ENCODE results near the gene EGF.
"Not testable (repeated sequence)": the region's sequence is repeated elsewhere in the genome, so short reads cannot be mapped to it uniquely, and the experiment has no call there.

Gene EGF

DNA sequence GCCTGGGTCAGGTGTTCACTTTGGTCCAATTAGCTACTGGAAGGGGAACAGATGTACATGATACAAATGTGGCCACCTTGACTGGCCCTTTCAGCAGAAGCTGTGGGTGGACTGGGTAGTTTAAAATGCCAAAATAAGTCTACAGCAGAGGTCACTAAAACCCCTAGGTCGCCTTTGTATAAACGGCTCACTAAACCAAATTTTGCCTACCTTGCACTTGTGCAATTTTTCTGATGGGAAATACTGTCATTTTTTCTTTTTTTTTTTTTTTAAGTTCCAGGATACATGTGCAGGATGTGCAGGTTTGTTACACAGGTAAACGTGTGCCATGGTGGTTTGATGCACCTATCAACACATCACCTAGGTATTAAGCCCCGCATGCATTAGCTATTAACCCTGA lies 109.8 kb downstream of the EGF start:
- DNase-seq (ENCODE audit: insufficient read length, low spot score) (no peak), FAIRE-seq (no peak)

DNA sequence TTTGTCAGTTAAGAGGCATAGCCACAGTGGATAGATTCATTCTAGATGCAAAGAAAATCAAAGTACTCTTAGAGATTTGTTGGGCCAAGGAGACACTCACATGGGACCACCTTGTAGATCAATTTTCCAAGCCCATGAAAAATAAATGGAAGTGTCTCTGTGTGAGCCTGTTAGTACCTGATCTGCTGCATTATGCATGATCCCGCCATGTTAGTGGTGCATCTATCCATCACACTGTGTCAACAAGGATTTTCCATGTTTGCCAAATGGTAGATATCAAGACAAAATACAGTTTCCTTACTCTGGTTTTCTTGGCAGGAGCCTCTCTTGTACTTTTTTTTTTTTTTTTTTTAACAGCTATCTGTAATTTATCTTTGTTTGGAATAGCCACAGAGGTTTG lies 112.4 kb downstream of the EGF start:
- no peak for FAIRE-seq
- DNase-seq (ENCODE audit: insufficient read length, low spot score) = no peak

DNA sequence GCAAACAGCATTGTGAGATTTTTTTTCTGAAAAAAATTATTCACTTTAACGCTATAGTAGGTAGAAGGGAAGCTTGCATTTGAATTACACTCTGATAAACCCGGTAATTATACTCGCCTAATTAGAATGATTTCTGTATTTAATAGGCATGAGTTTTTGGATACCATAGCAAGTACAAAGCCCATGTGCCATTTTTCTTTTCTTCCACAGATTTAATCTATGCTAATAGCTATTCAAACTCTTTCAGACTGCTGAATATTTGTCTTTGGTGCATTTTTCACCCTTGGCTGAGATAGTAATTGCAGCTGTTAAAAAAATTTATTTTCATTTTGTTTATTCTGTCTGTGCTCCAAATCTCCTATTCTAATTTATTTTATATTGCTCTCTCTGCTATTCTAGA lies 113.0 kb downstream of the EGF start:
- FAIRE-seq (no peak), DNase-seq (ENCODE audit: insufficient read length, low spot score) (no peak)

- DNase-seq (ENCODE audit: insufficient read length, low spot score) (no peak), FAIRE-seq (no peak)
These were observed 119.9 kb downstream of the EGF start for GRCh38 chr4:110032603-110033002.

DNA sequence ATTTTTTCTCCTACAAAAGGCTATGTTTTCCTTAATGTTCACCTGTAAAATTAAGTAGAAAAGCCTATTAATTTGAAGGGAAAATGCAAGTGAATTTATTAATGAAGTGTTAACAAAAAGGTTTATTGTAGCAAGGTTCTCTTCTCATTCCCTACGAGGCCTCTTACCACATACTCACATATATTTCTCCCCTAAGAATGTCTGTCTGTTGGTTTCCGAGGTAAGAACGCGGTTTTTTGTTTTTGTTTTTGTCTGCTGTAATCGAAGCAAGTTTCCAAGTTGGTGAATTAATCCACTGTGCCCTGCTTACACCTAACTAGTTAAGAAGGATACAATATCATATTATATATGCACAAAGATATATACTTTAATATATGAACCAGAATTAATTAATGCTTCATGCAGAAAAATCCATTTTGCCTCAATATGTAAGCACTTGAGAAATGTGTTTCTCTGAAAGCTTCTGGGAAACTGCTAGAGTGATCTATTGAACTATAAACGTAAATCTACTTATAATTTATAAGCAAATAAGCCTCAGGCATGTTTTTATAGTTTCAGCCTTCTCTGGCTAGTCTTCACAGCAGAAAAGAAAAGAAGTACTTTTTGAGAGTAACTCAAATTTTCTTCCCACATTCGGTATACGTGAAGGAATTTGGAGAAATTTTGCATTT lies 120.8 kb downstream of the EGF start:
- FAIRE-seq = no peak
- no peak for DNase-seq (ENCODE audit: insufficient read length, low spot score)

DNA sequence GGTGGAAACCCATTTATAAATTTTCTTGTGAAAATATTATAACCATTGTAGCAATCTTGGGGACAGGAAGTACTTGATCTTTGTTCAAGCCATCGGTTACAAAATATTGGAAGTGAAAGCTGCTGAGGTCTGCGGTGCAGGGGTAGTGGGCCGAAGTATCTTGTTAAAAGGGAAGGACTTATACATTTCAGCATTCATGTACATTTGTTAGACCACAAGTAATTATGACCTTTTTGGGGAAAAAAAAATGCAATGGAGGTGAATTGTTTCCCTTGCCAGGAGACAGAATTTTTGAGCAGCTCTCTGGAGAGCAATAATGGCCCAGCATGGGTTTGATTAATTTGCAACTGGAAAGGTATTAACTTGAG lies 121.3 kb downstream of the EGF start:
- FAIRE-seq (peak; percentile 94), DNase-seq (ENCODE audit: insufficient read length, low spot score) (peak; percentile 48)

- FAIRE-seq = not testable (repeated sequence)
These were observed 126.5 kb downstream of the EGF start for GRCh38 chr4:110039164-110039563.

GRCh38 chr4:110041735-110042134 lies 129.1 kb downstream of the EGF start:
- DNase-seq (ENCODE audit: insufficient read length, low spot score) (no peak), FAIRE-seq (no peak)

More at GRCh38 chr4:110039164-110039563, 126.5 kb downstream of the EGF start:
- DNase-seq (ENCODE audit: insufficient read length, low spot score) = not testable (repeated sequence)

GRCh38 chr4:110042545-110043517 lies 130.1 kb downstream of the EGF start:
- FAIRE-seq = no peak

GRCh38 chr4:110046588-110047049 lies 133.9 kb downstream of the EGF start:
- no peak for DNase-seq (ENCODE audit: insufficient read length, low spot score)

More at GRCh38 chr4:110042545-110043517, 130.1 kb downstream of the EGF start:
- DNase-seq (ENCODE audit: insufficient read length, low spot score) = no peak

DNA sequence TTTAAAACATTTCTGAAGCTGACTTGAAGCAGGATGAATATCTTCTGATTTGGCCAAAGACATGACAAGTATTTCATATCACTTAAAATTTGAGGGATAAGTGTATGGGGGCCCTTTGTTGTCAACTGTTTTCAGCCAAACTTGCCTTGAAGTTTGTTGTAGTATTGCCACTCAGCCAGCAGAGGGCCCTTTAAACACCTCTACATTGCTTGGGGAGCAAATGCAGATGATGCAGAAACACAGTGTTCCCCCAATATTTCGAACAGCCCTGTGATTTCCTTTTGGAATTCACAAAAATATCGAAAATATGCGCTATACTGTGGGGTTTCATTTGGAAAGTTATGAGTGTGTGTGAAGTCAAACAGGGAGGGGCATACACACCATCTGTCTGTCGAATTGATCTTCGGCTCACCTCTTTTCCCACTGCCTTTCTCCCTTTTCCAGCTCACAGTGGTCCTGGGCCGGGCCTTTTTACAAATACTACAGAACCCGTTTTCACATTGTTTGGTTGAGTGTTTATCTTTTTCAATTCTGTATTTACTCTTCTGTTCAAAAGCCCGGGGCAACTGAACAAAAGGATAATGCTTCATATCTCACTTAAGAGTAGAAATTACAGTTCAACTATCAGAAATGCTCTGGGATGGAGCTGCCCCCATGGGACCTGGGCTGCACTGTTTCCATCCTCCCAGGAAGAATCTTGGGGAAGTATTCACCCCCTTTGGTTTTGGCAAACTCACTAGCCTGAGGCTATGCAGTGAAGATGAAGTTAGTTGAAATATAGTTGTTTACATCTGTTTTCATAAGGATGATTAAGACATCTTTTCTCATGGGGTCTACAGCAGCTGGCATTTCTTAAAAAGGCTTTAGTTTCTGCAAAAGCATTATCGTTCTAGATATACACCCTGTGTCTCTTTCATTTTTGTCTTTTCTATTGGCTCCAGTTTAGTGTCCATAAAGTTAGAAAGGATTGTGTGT lies 137.6 kb downstream of the EGF start:
- DNase-seq (ENCODE audit: insufficient read length, low spot score) (no peak), FAIRE-seq (peak; percentile 92)

More at GRCh38 chr4:110046588-110047049, 133.9 kb downstream of the EGF start:
- no peak for FAIRE-seq

DNA sequence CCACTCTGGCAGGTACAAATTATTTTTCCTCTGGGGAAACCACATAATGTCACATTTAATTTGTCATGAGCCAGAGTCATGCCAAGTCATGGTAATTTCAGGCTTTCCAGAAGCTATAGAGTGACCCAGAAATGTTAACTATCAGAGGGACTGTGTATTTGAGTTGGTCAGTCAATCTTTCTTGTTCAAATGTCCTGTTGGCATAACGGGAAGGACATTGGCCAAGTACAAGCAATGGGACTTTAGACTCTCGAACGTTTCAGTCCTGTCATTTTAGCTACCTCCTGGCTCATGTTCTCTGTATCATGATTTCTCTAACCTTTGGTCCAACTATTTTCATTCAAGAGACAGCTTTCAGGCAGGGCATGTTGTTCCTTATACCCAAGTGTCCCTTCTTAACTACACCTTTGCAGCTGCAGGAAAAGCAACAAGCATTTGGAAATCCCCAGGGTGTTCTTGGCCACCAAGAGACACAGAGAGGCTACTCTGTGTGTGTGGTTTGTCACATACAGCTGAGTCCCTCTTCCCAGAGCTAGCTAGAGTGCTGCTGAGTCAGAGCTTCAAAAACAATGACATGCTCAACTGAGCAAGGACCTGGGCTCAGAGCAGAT lies 142.6 kb downstream of the EGF start:
- DNase-seq (ENCODE audit: insufficient read length, low spot score) = no peak
- peak; percentile 87 for FAIRE-seq

- no peak for FAIRE-seq
- no peak for DNase-seq (ENCODE audit: insufficient read length, low spot score)
These were observed 146.0 kb downstream of the EGF start for GRCh38 chr4:110058677-110059076.

DNA sequence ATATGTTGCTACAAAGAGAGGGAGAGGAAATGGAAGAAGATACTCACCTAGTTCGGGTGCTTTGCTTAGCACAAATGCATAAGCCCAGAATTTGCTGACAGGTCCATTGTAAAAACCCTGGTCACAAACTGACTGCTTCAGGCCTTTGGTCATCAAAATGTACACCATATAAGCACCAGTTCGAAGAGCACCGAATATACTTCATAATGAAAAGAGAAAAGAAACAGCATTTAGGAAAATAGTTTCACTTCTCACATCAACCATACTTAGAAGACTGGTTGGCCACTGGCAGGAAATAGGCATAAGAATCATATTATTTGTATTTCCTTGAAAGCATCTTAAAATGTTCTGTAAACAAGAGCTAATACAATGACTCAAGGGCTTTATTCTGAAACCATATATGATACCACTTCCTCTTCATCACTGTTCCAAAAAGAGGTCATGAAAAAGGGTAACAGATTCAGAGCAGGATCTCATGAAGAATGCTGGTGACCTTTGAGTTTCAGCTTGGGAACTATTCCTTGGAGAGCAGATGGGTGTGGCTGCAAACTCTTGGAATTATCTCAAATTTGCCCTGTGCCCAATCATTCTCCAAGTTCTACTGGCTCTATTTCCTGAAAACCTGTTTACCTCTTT lies 147.0 kb downstream of the EGF start:
- FAIRE-seq (peak; percentile 92), DNase-seq (ENCODE audit: insufficient read length, low spot score) (peak; percentile 22)

DNA sequence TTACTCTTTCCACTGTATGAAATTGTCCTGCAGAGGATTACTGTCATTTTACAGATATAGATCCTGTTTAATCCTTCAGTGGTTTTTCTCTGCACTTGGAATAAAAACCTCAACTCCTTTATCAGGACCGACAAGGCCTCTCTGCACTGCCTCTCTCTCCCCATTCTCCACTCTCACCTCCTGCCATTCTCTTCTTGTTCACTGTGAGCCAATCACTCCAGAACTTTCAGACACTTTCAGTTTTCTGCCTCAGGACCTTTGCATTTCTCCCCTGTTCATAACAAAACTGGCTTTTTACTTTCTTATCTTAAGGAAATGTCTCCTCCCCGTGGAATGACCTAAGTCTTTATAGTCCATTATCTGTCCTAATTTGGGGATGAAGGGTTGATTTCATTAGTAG lies 148.4 kb downstream of the EGF start:
- DNase-seq (ENCODE audit: insufficient read length, low spot score) (no peak), FAIRE-seq (no peak)
